Measurements from ENCODE around the gene IQCE. TPM values are rescaled to one million over a fixed set of nuclear protein-coding genes. Genes with fewer than 3 reads are reported as not detected.
A peak's percentile ranks its signal among the peaks of the same experiment; 100 is the strongest.

Gene IQCE
- total RNA-seq (9.5 and 11.5 TPM in 2 replicates), polyA plus RNA-seq (1.9 and 3.5 TPM in 2 replicates), polyA minus RNA-seq (2.2 and 2.7 TPM in 2 replicates)
- 2.5 TPM for total RNA-seq (2013)

- Mint-ChIP-seq H3K4me1 (peaks cover 33% of the 10 kb centered on the region), H3K27me3 (no peaks in the 10 kb centered on the region), H3K4me3 (peak within 1 kb of the TSS; percentile 79), H3K9me3 (ENCODE audit: insufficient read depth) (no peaks in the 10 kb centered on the region), H3K27ac (peak within 1 kb of the TSS; percentile 46)
- peaks cover 20% of the 10 kb centered on the region for H3K79me2 ChIP-seq (ENCODE audit: control insufficient read depth, insufficient read depth, low read length)
- intact Hi-C loops (cut with micrococcal nuclease), result loop anchor here (1.0 to 5.0 kb wide), 3 partner anchors 28 to 156 kb away; partner anchors contain the start of genes CHST12 and GRIFIN
- H3K9ac ChIP-seq (ENCODE audit: low read length), result peak within 1 kb of the TSS; percentile 87
- DNase-seq, result peak; percentile 92
- whole genome bisulfite sequencing (ENCODE audit: insufficient coverage), result 1% methylated on average over 63 of the region's 66 CpGs
- ATAC-seq (ENCODE audit: low read depth), result peak; percentile 44
- no peaks in the 10 kb centered on the region for H3K27me3 ChIP-seq (replicated peaks in 1 of 4; ENCODE audit: control extremely low read depth in 1 of 4, control insufficient read depth in 3 of 4, insufficient read depth in 4 of 4, low read length in 3 of 4)
- H3K4me1 ChIP-seq (ENCODE audit: control insufficient read depth in 2 of 2, insufficient read depth in 2 of 2, low read length in 2 of 2), result peaks cover 24 to 34% of the 10 kb centered on the region in 2 donors
- no peak for TF ChIP-seq EZH2 (IDR thresholded peaks at IDR 0.05; ENCODE audit: borderline replicate concordance, insufficient read depth, low read depth, low read length, poor library complexity, severe bottlenecking)
- no peak for TF ChIP-seq CTCF (IDR thresholded peaks at IDR 0.05)
- no peaks in the 10 kb centered on the region for H3K9me3 ChIP-seq (ENCODE audit: control extremely low read depth in 1 of 3, control insufficient read depth in 2 of 3, insufficient read depth in 1 of 3, low read length in 2 of 3)
- no peaks in the 10 kb centered on the region for H3K36me3 ChIP-seq (replicated peaks in 1 of 2; ENCODE audit: control extremely low read depth in 1 of 2, control insufficient read depth in 1 of 2, extremely low read depth in 1 of 2, insufficient read depth in 2 of 2, low read length in 1 of 2)
- H3K4me3 ChIP-seq (ENCODE audit: control extremely low read depth in 1 of 5, extremely low read depth in 1 of 5, insufficient read depth in 1 of 5, low read depth in 2 of 5, low read length in 4 of 5), result peak within 1 kb of the TSS; percentile 25 to 89 (median 63)
- POLR2A ChIA-PET, result interaction anchor here (0.8 to 1.4 kb wide), 3 partner anchors 29 to 48 kb away, joined by 7 to 11 read pairs (median 10); no protein-coding TSS in a partner anchor
- peak within 1 kb of the TSS; percentile 83 for H2AFZ ChIP-seq (ENCODE audit: insufficient read depth, low read depth, low read length, poor library complexity, severe bottlenecking)
- H4K20me1 ChIP-seq (ENCODE audit: control insufficient read depth, insufficient read depth, low read length, poor library complexity, severe bottlenecking), result peaks cover 11% of the 10 kb centered on the region
- peak within 1 kb of the TSS; percentile 99 for H3K4me2 ChIP-seq (replicated peaks; ENCODE audit: low read depth, low read length, poor library complexity, severe bottlenecking)
- H3K27ac ChIP-seq (ENCODE audit: low read length in 2 of 2), result peak within 1 kb of the TSS in 1 of 2 donors; percentile 49
- CTCF ChIA-PET, result interaction anchor here (0.8 to 1.7 kb wide), 5 partner anchors 9 to 151 kb away, joined by 3 to 6 read pairs (median 3); no protein-coding TSS in a partner anchor
Observed at GRCh38 chr7:2558629-2559282, at the start of gene IQCE. Gene IQCE (plus strand): TSS chr7:2558979. CDS start chr7:2559182, 203 bp downstream.
